Esophagus squamous epithelium (tissue), 5 donors: ENCODE measurements around the gene TREH. TPM values are rescaled to one million over a fixed set of nuclear protein-coding genes. Genes with fewer than 3 reads are reported as not detected.

Source experiments
- DNase-seq: peaks from one replicate; lab custom pipeline; 2025; lab: John Stamatoyannopoulos, UW
- H3K27ac ChIP-seq, 4 donors: fragments of 200-600 bp; sonication (generic); one replicate each; pipeline ENCODE4 v1.5.1; 2016 to 2019; ENCODE audit warnings: mild to moderate bottlenecking in 1 of 4
- H3K27me3 ChIP-seq, 4 donors: fragments of 200-600 bp; sonication (generic); 1 replicate in 3 of 4; 2 replicates in 1 of 4; pipeline versions ENCODE4 v1.5.1 to v1.6.0; 2017 to 2021; ENCODE audit warnings: antibody characterized with exemption in 1 of 4
- H3K36me3 ChIP-seq, 3 donors: fragments of 200-600 bp; sonication (generic); one replicate each; pipeline ENCODE4 v1.5.1; 2016 to 2019
- H3K4me1 ChIP-seq, 3 donors: fragments of 200-600 bp; sonication (generic); one replicate each; pipeline ENCODE4 v1.5.1; 2017 to 2019
- H3K4me3 ChIP-seq, 4 donors: fragments of 200-600 bp; sonication (generic); 1 replicate in 3 of 4; 2 replicates in 1 of 4; pipeline ENCODE4 v1.5.1; 2016 to 2019; ENCODE audit warnings: mild to moderate bottlenecking in 2 of 4, moderate library complexity in 1 of 4
- H3K9me3 ChIP-seq, 3 donors: fragments of 200-600 bp; sonication (generic); one replicate each; pipeline ENCODE4 v1.5.1; 2016 to 2019
- POLR2A ChIP-seq, 4 donors: fragments of 450-650 bp; IDR thresholded peaks; one replicate each; pipeline ENCODE4 v1.6.1; 2017; ENCODE audit warnings: antibody characterized with exemption in 4 of 4, mild to moderate bottlenecking in 4 of 4, moderate library complexity in 3 of 4
- WGBS, 2 donors: methylation state at CpG; one replicate each; pipeline ENCODE4 v1.1.5; 2018; 5-methylcytosine and 5-hydroxymethylcytosine counted together
- intact Hi-C: fragments of 100-400 bp; cut with DNase I; formaldehyde crosslinking; loops from one replicate; pipeline ENCODE4 v1.15.0; 2022
- total RNA-seq, 4 donors: library from RNA; depleted of rRNA; stranded (reverse); fragments of >200 nt; gene quantifications; one replicate each; pipeline ENCODE4 v1.1.0, GENCODE V29; 2016
- TF ChIP-seq, protein P1 (sequence below), 6 experiments: fragments of 450-650 bp in 4 of 6; fragments of 200-600 bp in 2 of 6; sonication (generic) in 2 of 6; IDR thresholded peaks; one replicate each; pipeline ENCODE4 v1.5.1; 2016 to 2019; ENCODE audit warnings: antibody characterized with exemption in 6 of 6, mild to moderate bottlenecking in 4 of 6, moderate library complexity in 4 of 6
- donor health status: DM: yes; HTN: yes; CAD: no.

Gene TREH
- total RNA-seq, 4 donors from 2014 or later: 0.09 to 0.57 TPM; not detected in 2

DNA sequence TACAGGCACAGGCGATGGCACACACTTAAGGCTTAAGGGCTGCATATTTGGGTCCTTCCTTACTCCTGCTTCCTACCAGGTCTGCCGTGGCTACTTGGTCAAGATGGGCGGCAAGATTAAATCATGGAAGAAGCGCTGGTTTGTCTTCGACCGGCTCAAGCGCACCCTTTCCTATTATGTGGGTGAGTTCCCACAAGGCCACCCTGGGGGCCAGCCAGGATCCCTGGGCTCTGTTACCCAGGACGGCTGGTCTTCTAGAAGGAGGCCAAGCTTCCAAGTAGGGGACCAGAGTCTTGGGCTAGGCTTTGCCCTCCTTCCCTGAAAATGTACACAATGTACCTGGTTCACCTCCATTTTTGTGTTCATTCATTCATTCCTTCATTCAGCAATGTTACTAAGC is 29.1 kb downstream of the TREH start:
- Histone ChIP-seq H3K27ac (no peak overlapping the region), H3K4me3 (no peak overlapping the region), H3K36me3 (peaks cover 0 to 98% (median 15%) of the 10 kb centered on the region in 3 donors), H3K27me3 (no peaks in the 10 kb centered on the region), H3K4me1 (no peaks in the 10 kb centered on the region), H3K9me3 (no peaks in the 10 kb centered on the region)
- DNase-seq: no peak
- 97 to 98% methylated on average over 5 to 7 of the region's 8 CpGs for WGBS, 2 donors
- TF ChIP-seq, protein P1, sequence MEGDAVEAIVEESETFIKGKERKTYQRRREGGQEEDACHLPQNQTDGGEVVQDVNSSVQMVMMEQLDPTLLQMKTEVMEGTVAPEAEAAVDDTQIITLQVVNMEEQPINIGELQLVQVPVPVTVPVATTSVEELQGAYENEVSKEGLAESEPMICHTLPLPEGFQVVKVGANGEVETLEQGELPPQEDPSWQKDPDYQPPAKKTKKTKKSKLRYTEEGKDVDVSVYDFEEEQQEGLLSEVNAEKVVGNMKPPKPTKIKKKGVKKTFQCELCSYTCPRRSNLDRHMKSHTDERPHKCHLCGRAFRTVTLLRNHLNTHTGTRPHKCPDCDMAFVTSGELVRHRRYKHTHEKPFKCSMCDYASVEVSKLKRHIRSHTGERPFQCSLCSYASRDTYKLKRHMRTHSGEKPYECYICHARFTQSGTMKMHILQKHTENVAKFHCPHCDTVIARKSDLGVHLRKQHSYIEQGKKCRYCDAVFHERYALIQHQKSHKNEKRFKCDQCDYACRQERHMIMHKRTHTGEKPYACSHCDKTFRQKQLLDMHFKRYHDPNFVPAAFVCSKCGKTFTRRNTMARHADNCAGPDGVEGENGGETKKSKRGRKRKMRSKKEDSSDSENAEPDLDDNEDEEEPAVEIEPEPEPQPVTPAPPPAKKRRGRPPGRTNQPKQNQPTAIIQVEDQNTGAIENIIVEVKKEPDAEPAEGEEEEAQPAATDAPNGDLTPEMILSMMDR (IDR thresholded peaks at IDR 0.05): no peak
- TF ChIP-seq POLR2A (IDR thresholded peaks at IDR 0.05): no peak
- intact Hi-C loops: loop anchor here (10.0 kb wide), 1 partner anchor 56 kb away; no protein-coding TSS in a partner anchor

DNA sequence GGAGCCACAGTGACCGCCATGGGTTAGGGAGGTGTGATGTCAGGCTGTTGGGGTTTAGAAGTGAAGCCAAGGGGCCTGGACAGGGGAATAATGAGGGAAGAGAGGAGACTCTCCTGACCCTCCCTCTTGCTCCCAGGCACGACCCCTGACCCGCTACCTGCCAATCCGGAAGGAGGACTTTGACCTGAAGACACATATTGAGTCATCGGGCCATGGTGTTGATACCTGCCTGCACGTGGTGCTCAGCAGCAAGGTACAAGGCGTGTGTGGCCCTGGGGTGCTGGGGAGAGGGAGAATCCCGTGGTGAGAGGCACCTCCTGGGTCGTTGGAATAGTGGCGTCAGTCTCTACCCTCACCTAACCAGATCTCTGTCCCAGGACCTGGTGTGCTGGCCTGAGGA is 29.5 kb downstream of the TREH start:
- H3K36me3 ChIP-seq: peaks cover 0 to 98% (median 15%) of the 10 kb centered on the region in 3 donors

DNA sequence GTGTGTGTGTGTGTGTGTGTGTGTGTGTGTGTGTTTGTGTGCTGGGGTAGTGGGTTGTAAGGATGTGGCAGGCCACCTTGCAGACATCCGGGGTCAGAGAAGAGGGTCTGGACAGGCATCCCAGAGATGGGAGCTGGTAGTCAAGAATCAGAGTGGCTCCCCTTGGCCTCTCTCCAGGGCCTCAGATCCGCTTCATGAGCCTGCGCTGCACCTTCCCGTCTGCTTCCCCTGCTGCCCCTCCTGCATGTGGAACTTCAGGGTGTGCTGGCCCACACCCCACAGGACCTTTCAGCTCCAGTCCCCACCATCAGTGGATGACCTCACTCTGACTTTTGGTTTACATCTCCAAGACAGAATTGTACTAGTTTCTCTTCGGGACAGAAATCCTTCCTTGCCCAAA is 31.2 kb downstream of the TREH start:
- TF ChIP-seq, protein P1 (IDR thresholded peaks at IDR 0.05): no peak
- TF ChIP-seq POLR2A (IDR thresholded peaks at IDR 0.05): no peak
- intact Hi-C loops: no loop called here
- no peak for DNase-seq
- Histone ChIP-seq H3K27me3 (no peaks in the 10 kb centered on the region), H3K4me1 (no peaks in the 10 kb centered on the region), H3K27ac (no peak overlapping the region), H3K36me3 (peaks cover 0 to 100% (median 18%) of the 10 kb centered on the region in 3 donors), H3K4me3 (no peak overlapping the region), H3K9me3 (no peaks in the 10 kb centered on the region)
- WGBS, 2 donors: 67 to 77% methylated on average over 1 to 4 of the region's 5 CpGs

More for the DNA sequence above, 29.5 kb downstream of the TREH start:
- no peak overlapping the region for H3K27ac ChIP-seq
- no peaks in the 10 kb centered on the region for H3K4me1 ChIP-seq
- H3K27me3 ChIP-seq: no peaks in the 10 kb centered on the region
- 64 to 68% methylated on average over 5 to 7 of the region's 10 CpGs for WGBS, 2 donors
- intact Hi-C loops: loop anchor here (10.0 kb wide), 1 partner anchor 55 kb away; no protein-coding TSS in a partner anchor
- H3K9me3 ChIP-seq: no peaks in the 10 kb centered on the region
- TF ChIP-seq POLR2A (IDR thresholded peaks at IDR 0.05): no peak
- TF ChIP-seq, protein P1 (IDR thresholded peaks at IDR 0.05): no peak
- no peak overlapping the region for H3K4me3 ChIP-seq
- DNase-seq: no peak

DNA sequence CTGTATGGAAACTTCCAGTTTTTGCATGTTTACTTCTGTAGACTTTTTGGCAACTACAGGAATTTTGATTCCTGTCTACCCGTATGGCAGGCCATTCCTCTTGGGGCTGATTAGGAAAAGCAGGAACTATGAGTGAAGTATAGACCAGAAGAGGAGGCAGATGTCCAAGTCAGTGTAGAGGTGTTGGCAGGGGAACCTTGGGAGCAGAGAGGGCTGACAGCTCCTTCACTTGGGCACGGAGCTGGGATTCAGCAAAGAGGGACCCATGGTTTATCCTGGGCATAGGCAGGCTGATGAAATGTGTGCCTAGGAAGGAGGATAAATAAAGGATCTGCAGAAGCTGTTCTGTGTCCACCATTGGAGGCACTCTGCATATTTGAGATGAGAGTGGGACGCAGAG is 33.1 kb downstream of the TREH start:
- TF ChIP-seq, protein P1 (IDR thresholded peaks at IDR 0.05): no peak
- TF ChIP-seq POLR2A (IDR thresholded peaks at IDR 0.05): no peak
- H3K4me3 ChIP-seq: no peak overlapping the region
- H3K4me1 ChIP-seq: peaks cover 0 to 9% (median 3%) of the 10 kb centered on the region in 3 donors
- DNase-seq: no peak
- WGBS, 2 donors: 62 to 74% methylated on average over 3 of the region's 3 CpGs
- no peak overlapping the region for H3K27ac ChIP-seq
- no peaks in the 10 kb centered on the region for H3K9me3 ChIP-seq
- intact Hi-C loops: no loop called here
- peaks cover 0 to 100% (median 18%) of the 10 kb centered on the region in 3 donors for H3K36me3 ChIP-seq
- no peaks in the 10 kb centered on the region for H3K27me3 ChIP-seq

DNA sequence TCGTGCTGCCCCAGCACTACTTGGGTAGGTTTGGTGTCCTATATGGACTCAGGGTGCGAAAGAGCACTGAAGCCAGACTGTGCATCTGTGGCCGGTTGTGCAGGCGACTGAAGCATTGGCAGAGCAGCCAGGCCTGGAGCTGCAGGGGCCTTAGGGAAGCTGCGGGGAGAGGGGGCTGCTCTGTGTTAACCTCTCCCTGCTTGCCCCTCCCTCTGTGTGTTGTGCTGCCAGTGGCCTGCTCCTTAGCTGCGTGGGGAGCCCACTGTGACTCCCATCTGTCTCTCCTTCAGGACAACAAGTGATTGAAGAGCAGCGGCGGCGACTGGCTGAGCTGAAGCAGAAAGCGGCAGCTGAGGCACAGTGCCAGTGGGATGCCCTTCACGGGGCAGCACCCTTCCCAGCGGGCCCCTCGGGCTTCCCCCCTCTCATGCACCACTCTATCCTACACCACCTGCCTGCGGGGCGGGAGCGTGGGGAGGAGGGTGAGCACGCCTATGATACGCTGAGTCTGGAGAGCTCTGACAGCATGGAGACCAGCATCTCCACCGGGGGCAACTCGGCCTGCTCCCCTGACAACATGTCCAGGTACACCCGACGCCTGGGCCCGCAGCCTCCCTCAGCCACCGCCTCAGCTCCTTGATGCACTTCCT is 34.3 kb downstream of the TREH start:
- DNase-seq: no peak
- Histone ChIP-seq H3K27ac (no peak overlapping the region), H3K9me3 (no peaks in the 10 kb centered on the region), H3K4me3 (no peak overlapping the region), H3K36me3 (peaks cover 0 to 100% (median 8%) of the 10 kb centered on the region in 3 donors), H3K27me3 (no peaks in the 10 kb centered on the region), H3K4me1 (peaks cover 0 to 16% (median 3%) of the 10 kb centered on the region in 3 donors)
- no peak for TF ChIP-seq POLR2A (IDR thresholded peaks at IDR 0.05)
- TF ChIP-seq, protein P1 (IDR thresholded peaks at IDR 0.05): no peak
- intact Hi-C loops: no loop called here
- WGBS, 2 donors: 90 to 92% methylated on average over 2 to 8 of the region's 24 CpGs
